H9 (cell line): ENCODE results near the gene PIK3CG. TPM values are rescaled to one million over a fixed set of nuclear protein-coding genes. Genes with fewer than 3 reads are reported as not detected.

Experiments used
- DNase-seq: peaks from one replicate; pipeline ENCODE4 v3.0.0-alpha.2; 2017
- H2AFZ ChIP-seq: one replicate; pipeline ENCODE4 v1.6.1; 2013; ENCODE audit warnings: mild to moderate bottlenecking, low read length, control low read depth, moderate library complexity
- H2AK5ac ChIP-seq: 2 replicates; pipeline ENCODE4 v1.6.1; 2013; ENCODE audit warnings: low read length, control low read depth, mixed read lengths; ENCODE audit not compliant: insufficient read length
- H2BK120ac ChIP-seq: one replicate; pipeline ENCODE4 v1.6.1; 2013; ENCODE audit warnings: low read depth, mild to moderate bottlenecking, low read length, control low read depth, inconsistent platforms; ENCODE audit not compliant: poor library complexity, severe bottlenecking
- H2BK12ac ChIP-seq: 2 replicates; pipeline ENCODE4 v1.6.1; 2013; ENCODE audit warnings: low read length, control low read depth, mixed read lengths, low read depth; ENCODE audit not compliant: insufficient read length
- H2BK15ac ChIP-seq: 2 replicates; pipeline ENCODE4 v1.6.1; 2013; ENCODE audit warnings: low read depth, low read length, control low read depth
- H2BK20ac ChIP-seq: one replicate; pipeline ENCODE4 v1.6.1; 2013; ENCODE audit warnings: low read depth, mild to moderate bottlenecking, low read length, control low read depth, inconsistent platforms; ENCODE audit not compliant: poor library complexity, severe bottlenecking
- H2BK5ac ChIP-seq: 2 replicates; pipeline ENCODE4 v1.6.1; 2013; ENCODE audit warnings: low read length, control low read depth, mixed read lengths; ENCODE audit not compliant: insufficient read length
- H3K14ac ChIP-seq: 2 replicates; pipeline ENCODE4 v1.6.1; 2013; ENCODE audit warnings: low read length, control low read depth; ENCODE audit not compliant: insufficient read depth
- H3K18ac ChIP-seq: 2 replicates; pipeline ENCODE4 v1.6.1; 2013; ENCODE audit warnings: low read depth, mild to moderate bottlenecking, mixed read lengths, low read length, control low read depth; ENCODE audit not compliant: insufficient read length
- H3K23ac ChIP-seq: 2 replicates; pipeline ENCODE4 v1.6.1; 2013; ENCODE audit warnings: low read length, control low read depth, mixed read lengths, low read depth; ENCODE audit not compliant: insufficient read length
- H3K23me2 ChIP-seq: 2 replicates; pipeline ENCODE4 v1.6.1; 2013; ENCODE audit warnings: low read depth, mild to moderate bottlenecking, mixed read lengths, low read length, control low read depth; ENCODE audit not compliant: insufficient read length, poor library complexity, severe bottlenecking
- H3K27ac ChIP-seq: 2 replicates; pipeline ENCODE4 v1.5.1; 2013; ENCODE audit warnings: low read length, control low read depth, mixed read lengths, low read depth; ENCODE audit not compliant: insufficient read length
- H3K27me3 ChIP-seq: 2 replicates; pipeline ENCODE4 v1.6.1; 2013; ENCODE audit warnings: low read length, control low read depth, inconsistent platforms; ENCODE audit not compliant: insufficient read depth
- H3K4ac ChIP-seq: 2 replicates; pipeline ENCODE4 v1.6.1; 2013; ENCODE audit warnings: low read depth, mild to moderate bottlenecking, control low read depth, inconsistent platforms, low read length, moderate library complexity
- H3K4me1 ChIP-seq: 2 replicates; pipeline ENCODE4 v1.6.1; 2013; ENCODE audit warnings: low read length, control low read depth, inconsistent platforms; ENCODE audit not compliant: insufficient read depth
- H3K4me2 ChIP-seq: 2 replicates; pipeline ENCODE4 v1.6.1; 2013; ENCODE audit warnings: low read length, control low read depth, mixed read lengths; ENCODE audit not compliant: insufficient read length, insufficient read depth
- H3K56ac ChIP-seq: 2 replicates; pipeline ENCODE4 v1.6.1; 2013; ENCODE audit warnings: low read depth, mild to moderate bottlenecking, mixed read lengths, low read length, control low read depth; ENCODE audit not compliant: insufficient read length
- H3K79me1 ChIP-seq: 2 replicates; pipeline ENCODE4 v1.6.1; 2013; ENCODE audit warnings: low read depth, mild to moderate bottlenecking, moderate library complexity, low read length, control low read depth, inconsistent platforms; ENCODE audit not compliant: insufficient read depth, poor library complexity, severe bottlenecking
- H3K79me2 ChIP-seq: 2 replicates; pipeline ENCODE4 v1.6.1; 2013; ENCODE audit warnings: low read length, control low read depth, inconsistent platforms; ENCODE audit not compliant: insufficient read depth
- H3K9ac ChIP-seq: 2 replicates; pipeline ENCODE4 v1.6.1; 2013; ENCODE audit warnings: low read length, control low read depth, mixed read lengths; ENCODE audit not compliant: insufficient read length; ENCODE audit errors: extremely low read depth
- H3K9me3 ChIP-seq: one replicate; pipeline ENCODE4 v1.6.1; 2013; ENCODE audit warnings: low read depth, low read length, inconsistent platforms; ENCODE audit not compliant: control insufficient read depth
- H3T11ph ChIP-seq: one replicate; pipeline ENCODE4 v1.6.1; 2013; ENCODE audit warnings: mild to moderate bottlenecking, low read length, control low read depth, inconsistent platforms
- H4K20me1 ChIP-seq: one replicate; pipeline ENCODE4 v1.6.1; 2013; ENCODE audit not compliant: control insufficient read depth, insufficient read length, insufficient read depth
- H4K5ac ChIP-seq: 2 replicates; pipeline ENCODE4 v1.6.1; 2013; ENCODE audit warnings: low read depth, mild to moderate bottlenecking, mixed read lengths, low read length, control low read depth; ENCODE audit not compliant: insufficient read length
- H4K8ac ChIP-seq: replicated peaks from 2 replicates; pipeline ENCODE4 v1.6.1; 2013; ENCODE audit warnings: low read length, control low read depth, mixed read lengths, low read depth; ENCODE audit not compliant: insufficient read length
- H4K91ac ChIP-seq: 2 replicates; pipeline ENCODE4 v1.6.1; 2013; ENCODE audit warnings: low read depth, mild to moderate bottlenecking, moderate library complexity, mixed read lengths, low read length, control low read depth; ENCODE audit not compliant: insufficient read length
- H3K27ac Mint-ChIP-seq, 3 experiments: 2 replicates in 2 of 3; 3 replicates in 1 of 3; pipeline ENCODE4 v1.8.0; 2020 to 2021; ENCODE audit warnings: mixed read lengths in 3 of 3, mild to moderate bottlenecking in 1 of 3, moderate library complexity in 1 of 3
- H3K27me3 Mint-ChIP-seq: 2 replicates; pipeline ENCODE4 v1.8.0; 2021; ENCODE audit warnings: low read depth, mild to moderate bottlenecking, moderate library complexity, mixed read lengths
- H3K36me3 Mint-ChIP-seq, 3 experiments: 2 replicates in 2 of 3; 3 replicates in 1 of 3; pipeline ENCODE4 v1.8.0; 2020 to 2021; ENCODE audit warnings: low read depth in 3 of 3, mixed read lengths in 3 of 3; ENCODE audit not compliant: insufficient read depth in 1 of 3
- H3K4me1 Mint-ChIP-seq, 2 experiments: 2 replicates each; pipeline ENCODE4 v1.8.0; 2020; ENCODE audit warnings: mixed read lengths in 2 of 2
- H3K4me3 Mint-ChIP-seq, 2 experiments: 2 replicates in 1 of 2; 3 replicates in 1 of 2; pipeline ENCODE4 v1.8.0; 2020 to 2021; ENCODE audit warnings: mild to moderate bottlenecking in 2 of 2, mixed read lengths in 2 of 2, moderate library complexity in 1 of 2
- H3K9me3 Mint-ChIP-seq, 2 experiments: 2 replicates in 1 of 2; 3 replicates in 1 of 2; pipeline ENCODE4 v1.8.0; 2020; ENCODE audit warnings: mild to moderate bottlenecking in 2 of 2, mixed read lengths in 2 of 2, moderate library complexity in 1 of 2
- CTCF ChIP-seq: fragments of 200-600 bp; sonication (generic); conservative IDR thresholded peaks from 3 replicates; pipeline ENCODE4 v1.8.0; 2021; ENCODE audit warnings: antibody characterized with exemption, mild to moderate bottlenecking
- whole genome bisulfite sequencing: extraction: QIAGEN DNeasy Blood & Tissue Kit; methylation state at CpG from one replicate; pipeline ENCODE4 v1.1.7; 2013; ENCODE audit warnings: missing lambda C conversion rate, low lambda C conversion rate, mixed read lengths; ENCODE audit not compliant: insufficient read length; ENCODE audit errors: extremely low coverage; 5-methylcytosine and 5-hydroxymethylcytosine counted together
- total RNA-seq: library from RNA; stranded (reverse); gene quantifications from 2 replicates; pipeline ENCODE4 v1.2.1, GENCODE V29; 2021

PIK3CG gene
- total RNA-seq, 1 experiment from 2014 or later, result not detected

- Histone ChIP-seq H3K27ac (no peak overlapping the region), H3K14ac (no peak overlapping the region), H2BK5ac (no peak overlapping the region), H3K9me3 (no peaks in the 10 kb centered on the region), H2BK120ac (no peak overlapping the region), H2BK20ac (no peak overlapping the region), H3K27me3 (no peaks in the 10 kb centered on the region), H3K4me1 (peaks cover 7% of the 10 kb centered on the region; the same call in 1 of the 2 replicates), H3K79me2 (no peaks in the 10 kb centered on the region), H3T11ph (no peak overlapping the region), H3K56ac (no peak overlapping the region), H4K5ac (no peak overlapping the region), H3K4me2 (no peak overlapping the region), H3K79me1 (no peaks in the 10 kb centered on the region), H3K18ac (no peak overlapping the region), H2BK15ac (no peak overlapping the region), H3K23me2 (no peaks in the 10 kb centered on the region), H4K91ac (no peak overlapping the region), H4K8ac (no peak overlapping the region), H3K9ac (no peak overlapping the region), H4K20me1 (no peaks in the 10 kb centered on the region), H2AK5ac (no peak overlapping the region), H2AFZ (peak overlapping the region; percentile 87), H3K23ac (no peak overlapping the region), H2BK12ac (no peak overlapping the region), H3K4ac (no peak overlapping the region)
- Mint-ChIP-seq H3K4me3 (no peak overlapping the region), H3K27me3 (no peaks in the 10 kb centered on the region; the same call in 1 of the 2 replicates), H3K9me3 (peaks cover 0 to 5% of the 10 kb centered on the region in 2 experiments; a peak in 1 of 5 replicates), H3K4me1 (peaks cover 43 to 45% of the 10 kb centered on the region in 2 experiments), H3K27ac (peak overlapping the region in 2 of 3 experiments; percentile 59 to 61; a peak in 3 of 7 replicates), H3K36me3 (peaks cover 0 to 4% (median 0%) of the 10 kb centered on the region in 3 experiments; a peak in 1 of 7 replicates)
- DNase-seq, result peak; percentile 35
- no peak for TF ChIP-seq CTCF
- no CpG with 5 or more reads among the region's 9 CpGs for WGBS
Observed at GRCh38 chr7:106944035-106944665, 79.1 kb downstream of the PIK3CG start.
